HL-60 (cell line): Measurements from ENCODE around the gene NAAA.

Experiments used
- CTCF ChIP-seq: IDR thresholded peaks from one replicate; pipeline ENCODE4 v1.5.1; 2011; ENCODE audit warnings: low read length, control low read depth, inconsistent platforms; ENCODE audit not compliant: insufficient read depth
- GABPA ChIP-seq: IDR thresholded peaks from 2 replicates; pipeline ENCODE4 v1.6.1; 2012; ENCODE audit warnings: low read depth
- POLR2AphosphoS5 ChIP-seq: IDR thresholded peaks from 2 replicates; pipeline ENCODE4 v1.6.1; 2012; ENCODE audit warnings: low read depth
- REST ChIP-seq: IDR thresholded peaks from 2 replicates; pipeline ENCODE4 v1.6.1; 2012; ENCODE audit warnings: low read depth; ENCODE audit not compliant: insufficient replicate concordance

GRCh38 chr4:75892508-75892907, 48.3 kb downstream of the NAAA start:
- no peak for TF ChIP-seq GABPA
- no peak for TF ChIP-seq REST
- no peak for TF ChIP-seq CTCF
- no peak for TF ChIP-seq POLR2AphosphoS5
